ENCODE data around the gene B3GNT8. TPM values are rescaled to one million over a fixed set of nuclear protein-coding genes. Genes with fewer than 3 reads are reported as not detected.

The B3GNT8 gene
- total RNA-seq, 1 experiment from 2014 or later: 0.96 TPM

GRCh38 chr19:41455936-41456335 is 28.8 kb upstream of the B3GNT8 start:
- no peaks in the 10 kb centered on the region for H3K9me3 ChIP-seq (ENCODE audit: control insufficient read depth, low read depth, low read length)
- H3K4me1 ChIP-seq (ENCODE audit: insufficient read depth, low read length): no peaks in the 10 kb centered on the region
- no peak overlapping the region for H4K5ac ChIP-seq (ENCODE audit: insufficient read length, low read depth, low read length)
- no peak overlapping the region for H2BK12ac ChIP-seq (ENCODE audit: insufficient read length, low read depth, low read length)
- no CpG with 5 or more reads among the region's 2 CpGs for WGBS (ENCODE audit: extremely low coverage, insufficient read length, low lambda C conversion rate)
- H3K27ac Mint-ChIP-seq: no peak overlapping the region
- H3K23ac ChIP-seq (ENCODE audit: insufficient read length, low read depth, low read length): no peak overlapping the region
- no peak overlapping the region for H3K4me3 Mint-ChIP-seq
- H2BK20ac ChIP-seq (ENCODE audit: low read depth, low read length, poor library complexity, severe bottlenecking): no peak overlapping the region
- H3K56ac ChIP-seq (ENCODE audit: insufficient read length, low read depth, low read length): no peak overlapping the region
- H3K79me2 ChIP-seq (ENCODE audit: insufficient read depth, low read length): no peaks in the 10 kb centered on the region
- TF ChIP-seq CTCF (conservative IDR thresholded peaks at IDR 0.05): no peak
- H3K9me3 Mint-ChIP-seq: peaks cover 65 to 76% of the 10 kb centered on the region in 2 experiments
- H3T11ph ChIP-seq (ENCODE audit: low read length): no peak overlapping the region
- DNase-seq: no peak
- no peak overlapping the region for H4K8ac ChIP-seq (replicated peaks; ENCODE audit: insufficient read length, low read depth, low read length)
- no peak overlapping the region for H2AK5ac ChIP-seq (ENCODE audit: insufficient read length, low read length)
- no peak overlapping the region for H3K4me2 ChIP-seq (ENCODE audit: insufficient read depth, insufficient read length, low read length)
- H3K4ac ChIP-seq (ENCODE audit: low read depth, low read length): no peak overlapping the region
- no peak overlapping the region for H2BK120ac ChIP-seq (ENCODE audit: low read depth, low read length, poor library complexity, severe bottlenecking)
- no peaks in the 10 kb centered on the region for H3K27me3 ChIP-seq (ENCODE audit: insufficient read depth, low read length)
- H4K20me1 ChIP-seq (ENCODE audit: control insufficient read depth, insufficient read depth, insufficient read length): no peaks in the 10 kb centered on the region
- no peak overlapping the region for H3K27ac ChIP-seq (ENCODE audit: insufficient read length, low read depth, low read length)
- no peak overlapping the region for H3K14ac ChIP-seq (ENCODE audit: insufficient read depth, low read length)
- no peak overlapping the region for H3K9ac ChIP-seq (ENCODE audit: extremely low read depth, insufficient read length, low read length)
- no peak overlapping the region for H2BK5ac ChIP-seq (ENCODE audit: insufficient read length, low read length)
- H2BK15ac ChIP-seq (ENCODE audit: low read depth, low read length): no peak overlapping the region
- H3K79me1 ChIP-seq (ENCODE audit: insufficient read depth, low read depth, low read length, poor library complexity, severe bottlenecking): no peaks in the 10 kb centered on the region
- peaks cover 0 to 13% (median 0%) of the 10 kb centered on the region in 3 experiments; a peak in 1 of 7 replicates for H3K36me3 Mint-ChIP-seq (ENCODE audit: insufficient read depth in 1 of 3, low read depth in 3 of 3)
- no peak overlapping the region for H3K18ac ChIP-seq (ENCODE audit: insufficient read length, low read depth, low read length)
- H3K4me1 Mint-ChIP-seq: no peaks in the 10 kb centered on the region
- peaks cover 2% of the 10 kb centered on the region for H3K27me3 Mint-ChIP-seq (ENCODE audit: low read depth)
- H4K91ac ChIP-seq (ENCODE audit: insufficient read length, low read depth, low read length): no peak overlapping the region
- no peaks in the 10 kb centered on the region for H3K23me2 ChIP-seq (ENCODE audit: insufficient read length, low read depth, low read length, poor library complexity, severe bottlenecking)
- no peak overlapping the region for H2AFZ ChIP-seq (ENCODE audit: low read length)
